Testis (tissue), 3 donors: ENCODE results near the gene CDK5RAP2. TPM values are rescaled to one million over a fixed set of nuclear protein-coding genes. Genes with fewer than 3 reads are reported as not detected.

ENCODE experiments used
- DNase-seq: peaks from one replicate; pipeline ENCODE4 v3.0.0-alpha.2; 2019
- H3K27ac ChIP-seq, 2 donors: fragments of 200-600 bp; sonication (generic); one replicate each; pipeline ENCODE4 v1.5.1; 2019
- H3K27me3 ChIP-seq: fragments of 200-600 bp; sonication (generic); one replicate; pipeline ENCODE4 v1.5.1; 2019
- H3K36me3 ChIP-seq: fragments of 200-600 bp; sonication (generic); one replicate; pipeline ENCODE4 v1.5.1; 2017; ENCODE audit warnings: low read depth; ENCODE audit errors: missing control alignments
- H3K4me1 ChIP-seq: fragments of 200-600 bp; sonication (generic); one replicate; pipeline ENCODE4 v1.5.1; 2019
- H3K4me3 ChIP-seq, 2 donors: fragments of 200-600 bp; sonication (generic); one replicate each; pipeline ENCODE4 v1.5.1; 2017 to 2019
- H3K9me3 ChIP-seq: fragments of 200-600 bp; sonication (generic); one replicate; pipeline ENCODE4 v1.5.1; 2017
- POLR2A ChIP-seq: fragments of 450-650 bp; IDR thresholded peaks from one replicate; pipeline ENCODE4 v1.6.1; 2017; ENCODE audit warnings: antibody characterized with exemption, mild to moderate bottlenecking, moderate library complexity
- WGBS, 2 donors: methylation state at CpG; one replicate each; pipeline ENCODE4 v1.1.5; 2018; 5-methylcytosine and 5-hydroxymethylcytosine counted together
- intact Hi-C: fragments of 100-400 bp; cut with DNase I; formaldehyde crosslinking; loops from one replicate; pipeline ENCODE4 v1.15.1; 2023; ENCODE audit warnings: low total_unique reads
- polyA plus RNA-seq: library from polyadenylated mRNA; stranded (reverse); fragments of 350-450 nt; fragmentation: Illumina TruSeq; extraction: RNeasy Lipid Tissue Mini Kit (QIAGEN cat#74804); gene quantifications from one replicate; pipeline ENCODE4 v1.2.3, GENCODE V29; 2014; ENCODE audit warnings: low read depth, low replicate concordance; ENCODE audit not compliant: insufficient read depth
- total RNA-seq, 2 donors: library from RNA; depleted of rRNA; stranded (reverse); fragments of >200 nt; gene quantifications; one replicate each; pipeline ENCODE4 v1.2.3, GENCODE V29; 2016
- TF ChIP-seq, protein P1 (sequence below), 3 experiments: fragments of 450-650 bp in 2 of 3; fragments of 200-600 bp in 1 of 3; sonication (generic) in 1 of 3; IDR thresholded peaks; one replicate each; pipeline ENCODE4 v1.5.1; 2016 to 2019; ENCODE audit warnings: antibody characterized with exemption in 3 of 3, mild to moderate bottlenecking in 2 of 3, moderate library complexity in 1 of 3

Gene CDK5RAP2
- total and polyA plus RNA-seq, 3 donors from 2014 or later: 64.9 to 80.5 (median 76.1) TPM

DNA sequence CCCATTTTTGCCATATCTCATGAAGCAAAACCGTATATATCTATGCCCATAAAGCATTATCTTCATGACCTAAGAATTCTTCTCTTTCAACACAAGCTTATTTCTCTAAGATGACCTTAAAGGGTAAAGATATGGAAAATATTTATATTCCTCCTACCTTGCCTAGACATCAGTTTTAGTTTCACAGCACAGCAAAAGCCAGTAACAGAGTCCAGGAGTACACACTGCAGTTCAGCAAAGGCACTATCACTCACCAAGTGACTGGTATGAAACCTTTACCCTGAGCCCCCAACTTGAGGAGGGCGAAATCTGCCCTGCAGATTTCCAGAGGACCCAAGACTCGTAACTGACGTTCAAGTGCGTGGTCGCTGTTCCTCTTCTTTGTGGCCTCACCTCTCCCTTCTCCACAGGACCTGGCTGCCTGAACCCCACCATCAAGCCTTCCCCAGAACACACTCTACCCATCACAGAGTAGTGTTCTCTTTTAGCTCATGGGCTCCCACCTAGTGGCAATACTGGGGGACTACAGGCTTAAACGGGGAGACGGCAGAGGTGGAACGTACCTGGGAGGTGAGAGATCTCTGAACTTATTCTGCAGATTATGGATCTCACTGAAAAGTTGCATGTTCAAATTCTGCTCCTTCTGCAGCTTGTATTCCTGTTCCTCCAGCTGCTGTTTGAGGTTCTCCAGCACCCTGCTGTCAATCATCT, 141.0 kb downstream of the CDK5RAP2 start:
- no peaks in the 10 kb centered on the region for H3K9me3 ChIP-seq
- TF ChIP-seq, protein P1, sequence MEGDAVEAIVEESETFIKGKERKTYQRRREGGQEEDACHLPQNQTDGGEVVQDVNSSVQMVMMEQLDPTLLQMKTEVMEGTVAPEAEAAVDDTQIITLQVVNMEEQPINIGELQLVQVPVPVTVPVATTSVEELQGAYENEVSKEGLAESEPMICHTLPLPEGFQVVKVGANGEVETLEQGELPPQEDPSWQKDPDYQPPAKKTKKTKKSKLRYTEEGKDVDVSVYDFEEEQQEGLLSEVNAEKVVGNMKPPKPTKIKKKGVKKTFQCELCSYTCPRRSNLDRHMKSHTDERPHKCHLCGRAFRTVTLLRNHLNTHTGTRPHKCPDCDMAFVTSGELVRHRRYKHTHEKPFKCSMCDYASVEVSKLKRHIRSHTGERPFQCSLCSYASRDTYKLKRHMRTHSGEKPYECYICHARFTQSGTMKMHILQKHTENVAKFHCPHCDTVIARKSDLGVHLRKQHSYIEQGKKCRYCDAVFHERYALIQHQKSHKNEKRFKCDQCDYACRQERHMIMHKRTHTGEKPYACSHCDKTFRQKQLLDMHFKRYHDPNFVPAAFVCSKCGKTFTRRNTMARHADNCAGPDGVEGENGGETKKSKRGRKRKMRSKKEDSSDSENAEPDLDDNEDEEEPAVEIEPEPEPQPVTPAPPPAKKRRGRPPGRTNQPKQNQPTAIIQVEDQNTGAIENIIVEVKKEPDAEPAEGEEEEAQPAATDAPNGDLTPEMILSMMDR (IDR thresholded peaks at IDR 0.05): peak in 2 of 3 experiments; percentile 5 to 46
- TF ChIP-seq POLR2A: no peak
- no peaks in the 10 kb centered on the region for H3K36me3 ChIP-seq
- H3K4me3 ChIP-seq: no peak overlapping the region
- no peak overlapping the region for H3K27ac ChIP-seq
- intact Hi-C loops: no loop called here
- H3K4me1 ChIP-seq: peaks cover 14% of the 10 kb centered on the region
- DNase-seq: no peak
- H3K27me3 ChIP-seq: no peaks in the 10 kb centered on the region
- WGBS, 2 donors: 87 to 88% methylated on average over 9 of the region's 9 CpGs

DNA sequence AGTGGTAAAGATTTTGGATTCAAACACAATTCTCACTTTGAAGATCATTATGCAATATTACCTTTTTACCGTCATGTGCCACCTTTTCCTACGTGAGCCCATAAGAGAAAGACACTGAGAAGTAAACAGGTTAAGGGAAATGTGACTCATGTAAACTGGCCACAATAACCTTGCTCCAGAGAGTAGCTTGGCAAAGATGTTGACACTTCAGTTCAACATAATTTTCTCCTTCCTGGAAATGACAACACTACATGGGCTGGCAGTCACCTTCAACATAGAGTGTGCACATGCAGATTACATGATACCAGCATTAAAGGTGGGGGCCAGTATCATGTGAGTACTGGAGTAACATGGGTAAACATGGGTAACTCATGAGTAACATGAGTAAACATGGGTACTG, 141.9 kb downstream of the CDK5RAP2 start:
- WGBS, 2 donors: 85 to 94% methylated on average over 2 of the region's 2 CpGs
- TF ChIP-seq POLR2A: no peak
- TF ChIP-seq, protein P1 (IDR thresholded peaks at IDR 0.05): no peak
- no peak overlapping the region for H3K27ac ChIP-seq
- intact Hi-C loops: no loop called here
- H3K4me1 ChIP-seq: peaks cover 7% of the 10 kb centered on the region
- H3K9me3 ChIP-seq: no peaks in the 10 kb centered on the region
- H3K4me3 ChIP-seq: no peak overlapping the region
- no peaks in the 10 kb centered on the region for H3K36me3 ChIP-seq
- H3K27me3 ChIP-seq: no peaks in the 10 kb centered on the region
- DNase-seq: no peak

DNA sequence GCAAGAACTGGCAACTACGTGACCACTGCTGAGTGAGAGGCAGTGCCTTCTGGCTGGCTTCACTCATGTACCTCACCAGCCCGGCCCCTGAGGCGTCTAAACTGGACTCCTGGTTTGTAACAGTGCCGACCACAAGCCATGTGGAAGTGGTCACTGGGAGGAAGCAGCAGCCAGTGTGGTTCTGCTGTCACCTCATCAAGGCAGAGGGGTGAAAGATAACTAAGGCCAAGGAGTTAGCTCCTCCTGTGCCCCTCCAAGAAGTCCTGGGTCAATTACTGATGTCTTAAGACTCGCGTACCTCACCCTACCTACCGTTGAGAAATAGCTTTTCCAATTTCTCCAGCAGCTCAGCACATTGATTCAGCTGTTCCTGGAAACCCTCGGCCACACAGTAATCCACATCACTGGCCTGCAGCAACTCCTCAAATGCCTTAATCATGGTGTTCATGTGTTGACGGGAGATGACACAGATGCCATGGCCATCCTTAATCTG, 142.9 kb downstream of the CDK5RAP2 start:
- H3K27ac ChIP-seq: no peak overlapping the region
- intact Hi-C loops: no loop called here
- no peak overlapping the region for H3K4me3 ChIP-seq
- no peaks in the 10 kb centered on the region for H3K36me3 ChIP-seq
- no peaks in the 10 kb centered on the region for H3K9me3 ChIP-seq
- DNase-seq: no peak
- 53 to 65% methylated on average over 9 of the region's 9 CpGs for WGBS, 2 donors
- H3K27me3 ChIP-seq: no peaks in the 10 kb centered on the region
- peaks cover 6% of the 10 kb centered on the region for H3K4me1 ChIP-seq
- TF ChIP-seq, protein P1 (IDR thresholded peaks at IDR 0.05): no peak
- TF ChIP-seq POLR2A: no peak

DNA sequence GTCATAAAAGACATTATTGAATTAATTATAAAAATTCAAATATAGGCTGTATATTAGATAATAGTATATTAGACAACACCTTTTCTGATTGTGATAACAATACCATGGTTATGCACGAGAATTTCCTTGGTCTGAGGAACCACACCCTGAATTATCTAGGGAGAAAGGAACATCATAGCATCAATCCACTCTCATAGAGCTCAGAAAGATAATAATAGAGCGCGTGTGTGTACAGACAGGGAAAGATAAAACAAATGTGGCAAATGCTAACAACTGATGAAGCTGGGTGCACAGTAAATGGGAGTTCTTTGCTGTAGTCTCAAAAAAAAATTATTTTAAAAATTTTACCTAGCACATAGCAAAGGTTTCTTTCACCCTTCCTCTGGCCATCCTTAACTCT, 143.5 kb downstream of the CDK5RAP2 start:
- Histone ChIP-seq H3K4me3 (no peak overlapping the region), H3K9me3 (no peaks in the 10 kb centered on the region), H3K4me1 (peaks cover 6% of the 10 kb centered on the region), H3K27me3 (no peaks in the 10 kb centered on the region), H3K27ac (no peak overlapping the region), H3K36me3 (no peaks in the 10 kb centered on the region)
- TF ChIP-seq, protein P1 (IDR thresholded peaks at IDR 0.05): no peak
- DNase-seq: no peak
- WGBS, 2 donors: 33 to 60% methylated on average over 3 of the region's 3 CpGs
- intact Hi-C loops: no loop called here

DNA sequence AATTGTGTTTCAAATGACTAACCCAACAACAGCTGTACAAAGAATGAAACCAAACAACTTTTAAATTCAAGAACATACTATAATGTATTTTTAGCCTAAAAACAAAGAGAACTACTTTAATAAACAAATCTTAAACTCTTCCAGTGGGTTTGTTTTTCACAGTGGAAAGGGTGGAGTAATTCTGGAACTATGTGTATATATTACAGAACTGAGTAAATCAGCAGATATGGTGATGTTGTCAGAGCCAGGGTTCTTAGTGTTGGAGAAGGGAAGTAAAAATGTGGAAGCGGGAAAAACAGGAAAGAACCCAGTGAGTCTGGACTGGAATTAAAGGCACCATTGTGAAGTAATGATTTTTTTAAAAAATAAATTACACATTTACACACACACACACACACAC, 144.9 kb downstream of the CDK5RAP2 start:
- no peak for TF ChIP-seq POLR2A
- TF ChIP-seq, protein P1 (IDR thresholded peaks at IDR 0.05): no peak
- H3K9me3 ChIP-seq: no peaks in the 10 kb centered on the region
- H3K27me3 ChIP-seq: no peaks in the 10 kb centered on the region
- H3K4me3 ChIP-seq: no peak overlapping the region
- H3K4me1 ChIP-seq: peaks cover 6% of the 10 kb centered on the region
- H3K27ac ChIP-seq: no peak overlapping the region
- DNase-seq: no peak
- no peaks in the 10 kb centered on the region for H3K36me3 ChIP-seq
- 64 to 79% methylated on average over 1 of the region's 1 CpG for WGBS, 2 donors
- intact Hi-C loops: no loop called here
